Adipocyte (in vitro differentiated cells): Measurements from ENCODE around the gene ZNF674.

Experiments
- DNase-seq: peaks from one replicate; pipeline ENCODE4 v3.0.0-alpha.2; 2015; ENCODE audit warnings: low read depth
- H3K27me3 ChIP-seq: replicated peaks from 2 replicates; pipeline ENCODE4 v1.7.0; 2013; ENCODE audit warnings: mild to moderate bottlenecking, low read length, moderate library complexity; ENCODE audit not compliant: control insufficient read depth, insufficient read depth
- H3K36me3 ChIP-seq: 2 replicates; pipeline ENCODE4 v1.7.0; 2013; ENCODE audit warnings: low read length, mild to moderate bottlenecking, moderate library complexity; ENCODE audit not compliant: control insufficient read depth, insufficient read depth, severe bottlenecking
- H3K4me1 ChIP-seq: 2 replicates; pipeline ENCODE4 v1.7.0; 2013; ENCODE audit warnings: mild to moderate bottlenecking, low read length, moderate library complexity; ENCODE audit not compliant: control insufficient read depth, insufficient read depth
- H3K4me3 ChIP-seq: 2 replicates; pipeline ENCODE4 v1.7.0; 2013; ENCODE audit warnings: mild to moderate bottlenecking, low read length, moderate library complexity
- H3K9ac ChIP-seq: 2 replicates; pipeline ENCODE4 v1.7.0; 2013; ENCODE audit warnings: mild to moderate bottlenecking, low read length, moderate library complexity
- H3K9me3 ChIP-seq: 2 replicates; pipeline ENCODE4 v1.7.0; 2013; ENCODE audit warnings: mild to moderate bottlenecking, low read length, moderate library complexity; ENCODE audit not compliant: control insufficient read depth

ZNF674 gene

GRCh38 chrX:46577221-46578005 is 32.2 kb upstream of the ZNF674 start:
- no peaks in the 10 kb centered on the region for H3K36me3 ChIP-seq
- H3K4me1 ChIP-seq = peaks cover 20% of the 10 kb centered on the region
- peak overlapping the region; percentile 68 for H3K4me3 ChIP-seq
- no peaks in the 10 kb centered on the region for H3K27me3 ChIP-seq
- peak; percentile 21 for DNase-seq
- peak overlapping the region; percentile 8 for H3K9ac ChIP-seq
- no peaks in the 10 kb centered on the region for H3K9me3 ChIP-seq

GRCh38 chrX:46576458-46576857 is 31.2 kb upstream of the ZNF674 start:
- H3K4me1 ChIP-seq = peaks cover 14% of the 10 kb centered on the region
- H3K36me3 ChIP-seq = no peaks in the 10 kb centered on the region
- no peak for DNase-seq
- no peaks in the 10 kb centered on the region for H3K27me3 ChIP-seq
- peak overlapping the region; percentile 68 for H3K4me3 ChIP-seq
- peak overlapping the region; percentile 8 for H3K9ac ChIP-seq
- no peaks in the 10 kb centered on the region for H3K9me3 ChIP-seq

- H3K9ac ChIP-seq = peak overlapping the region; percentile 8
- H3K4me1 ChIP-seq = peaks cover 14% of the 10 kb centered on the region
- peak overlapping the region; percentile 68 for H3K4me3 ChIP-seq
- H3K27me3 ChIP-seq = no peaks in the 10 kb centered on the region
- H3K9me3 ChIP-seq = no peaks in the 10 kb centered on the region
- peak; percentile 67 for DNase-seq
- no peaks in the 10 kb centered on the region for H3K36me3 ChIP-seq
Measured at GRCh38 chrX:46575991-46576392, 30.8 kb upstream of the ZNF674 start.

- H3K27me3 ChIP-seq = no peaks in the 10 kb centered on the region
- peak overlapping the region; percentile 9 for H3K9ac ChIP-seq
- no peaks in the 10 kb centered on the region for H3K9me3 ChIP-seq
- DNase-seq = no peak
- peaks cover 14% of the 10 kb centered on the region for H3K4me1 ChIP-seq
- peak overlapping the region; percentile 68 for H3K4me3 ChIP-seq
- H3K36me3 ChIP-seq = no peaks in the 10 kb centered on the region
Measured at GRCh38 chrX:46575586-46575985, 30.4 kb upstream of the ZNF674 start.

- Histone ChIP-seq H3K27me3 (no peaks in the 10 kb centered on the region), H3K36me3 (no peaks in the 10 kb centered on the region), H3K9ac (peak overlapping the region; percentile 9), H3K4me3 (peak overlapping the region; percentile 68), H3K9me3 (no peaks in the 10 kb centered on the region), H3K4me1 (peaks cover 14% of the 10 kb centered on the region)
- peak; percentile 39 for DNase-seq
Measured at GRCh38 chrX:46574774-46575381, 29.7 kb upstream of the ZNF674 start.

- H3K9ac ChIP-seq = peak overlapping the region; percentile 63
- H3K4me1 ChIP-seq = peaks cover 14% of the 10 kb centered on the region
- H3K27me3 ChIP-seq = peaks cover 4% of the 10 kb centered on the region
- DNase-seq = peak; percentile 70
- peak overlapping the region; percentile 68 for H3K4me3 ChIP-seq
- H3K36me3 ChIP-seq = no peaks in the 10 kb centered on the region
- H3K9me3 ChIP-seq = no peaks in the 10 kb centered on the region
Measured at GRCh38 chrX:46573892-46574773, 28.9 kb upstream of the ZNF674 start.

GRCh38 chrX:46573331-46573891 is 28.2 kb upstream of the ZNF674 start, which contains the start of gene CHST7:
TSS of gene CHST7 (plus strand) at chrX:46573765. CDS start at chrX:46573932, 167 bp downstream.
- H3K4me1 ChIP-seq = peaks cover 14% of the 10 kb centered on the region
- H3K27me3 ChIP-seq = peaks cover 4% of the 10 kb centered on the region
- H3K9ac ChIP-seq = peak within 1 kb of the TSS; percentile 63
- peak within 1 kb of the TSS; percentile 68 for H3K4me3 ChIP-seq
- H3K36me3 ChIP-seq = no peaks in the 10 kb centered on the region
- no peaks in the 10 kb centered on the region for H3K9me3 ChIP-seq
- DNase-seq = peak; percentile 85

GRCh38 chrX:46572340-46572936 is 27.2 kb upstream of the ZNF674 start:
- Histone ChIP-seq H3K36me3 (no peaks in the 10 kb centered on the region), H3K4me3 (no peak overlapping the region), H3K9ac (no peak overlapping the region), H3K4me1 (peaks cover 13% of the 10 kb centered on the region), H3K27me3 (peaks cover 4% of the 10 kb centered on the region), H3K9me3 (no peaks in the 10 kb centered on the region)
- no peak for DNase-seq

GRCh38 chrX:46571423-46572339 is 26.5 kb upstream of the ZNF674 start:
- H3K27me3 ChIP-seq = peaks cover 4% of the 10 kb centered on the region
- no peak overlapping the region for H3K4me3 ChIP-seq
- no peaks in the 10 kb centered on the region for H3K36me3 ChIP-seq
- no peaks in the 10 kb centered on the region for H3K9me3 ChIP-seq
- H3K9ac ChIP-seq = no peak overlapping the region
- peaks cover 5% of the 10 kb centered on the region for H3K4me1 ChIP-seq
- DNase-seq = no peak

GRCh38 chrX:46569621-46570020 is 24.4 kb upstream of the ZNF674 start:
- no peak overlapping the region for H3K9ac ChIP-seq
- H3K4me1 ChIP-seq = no peaks in the 10 kb centered on the region
- H3K9me3 ChIP-seq = no peaks in the 10 kb centered on the region
- peaks cover 4% of the 10 kb centered on the region for H3K27me3 ChIP-seq
- no peak overlapping the region for H3K4me3 ChIP-seq
- no peak for DNase-seq
- H3K36me3 ChIP-seq = no peaks in the 10 kb centered on the region
